Amygdala (tissue), 56 donors: ENCODE data around the gene PSMA4.
"Not testable (repeated sequence)": the region's sequence is repeated elsewhere in the genome, so short reads cannot be mapped to it uniquely, and the experiment has no call there.

Experiments
- DNase-seq, 56 donors: peaks; one replicate each; lab custom pipeline; 2025; lab: John Stamatoyannopoulos, UW

PSMA4 gene

GRCh38 chr15:78550194-78550593 lies 9.9 kb downstream of the PSMA4 start:
- no peak for DNase-seq

- no peak for DNase-seq
Observed at GRCh38 chr15:78550815-78551214, 10.6 kb downstream of the PSMA4 start.

GRCh38 chr15:78551902-78552301 lies 11.7 kb downstream of the PSMA4 start:
- DNase-seq: no peak

DNA sequence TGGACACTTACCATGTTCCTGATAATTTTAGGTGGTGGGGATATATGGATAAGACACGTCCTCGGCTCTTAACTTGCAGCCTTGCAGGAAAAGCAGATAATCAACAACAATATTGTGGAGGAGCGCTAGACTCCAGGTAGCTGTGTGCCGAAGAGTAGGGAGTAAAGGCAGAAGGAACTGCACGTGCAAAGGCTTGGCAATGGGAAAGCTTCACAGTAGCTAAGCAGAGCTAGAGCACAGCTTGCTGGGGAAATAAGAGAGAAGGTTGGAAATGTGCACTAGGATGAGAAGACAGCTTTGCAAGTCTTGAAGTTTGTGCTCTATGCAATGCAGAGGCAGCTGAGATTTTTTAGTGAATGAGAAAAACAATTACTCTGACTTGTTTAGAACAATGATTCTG lies 12.4 kb downstream of the PSMA4 start:
- no peak for DNase-seq

- not testable (repeated sequence) for DNase-seq
Observed at GRCh38 chr15:78560201-78560600, 20.0 kb downstream of the PSMA4 start.

- no peak for DNase-seq
Observed at GRCh38 chr15:78561490-78561889, 21.2 kb downstream of the PSMA4 start.

DNA sequence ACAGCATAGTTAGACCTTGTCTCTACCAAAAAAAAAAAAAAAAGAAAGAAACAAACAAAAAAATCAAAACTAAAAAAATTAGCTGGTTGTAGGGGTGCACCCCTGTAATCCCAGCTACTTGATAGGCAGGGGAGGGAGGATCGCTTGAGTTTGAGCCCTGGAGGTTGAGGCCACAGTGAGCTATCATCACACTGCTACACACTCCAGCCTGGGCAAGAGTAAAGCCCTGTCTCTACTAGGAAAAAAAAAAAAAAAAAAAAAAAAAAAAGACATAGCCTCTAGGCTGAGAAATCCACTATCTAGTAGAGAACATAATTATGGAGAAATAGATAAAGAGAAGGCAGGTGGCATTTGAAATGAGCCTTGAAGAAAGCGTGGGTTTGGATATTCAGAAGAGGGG lies 22.8 kb downstream of the PSMA4 start:
- DNase-seq: no peak

DNA sequence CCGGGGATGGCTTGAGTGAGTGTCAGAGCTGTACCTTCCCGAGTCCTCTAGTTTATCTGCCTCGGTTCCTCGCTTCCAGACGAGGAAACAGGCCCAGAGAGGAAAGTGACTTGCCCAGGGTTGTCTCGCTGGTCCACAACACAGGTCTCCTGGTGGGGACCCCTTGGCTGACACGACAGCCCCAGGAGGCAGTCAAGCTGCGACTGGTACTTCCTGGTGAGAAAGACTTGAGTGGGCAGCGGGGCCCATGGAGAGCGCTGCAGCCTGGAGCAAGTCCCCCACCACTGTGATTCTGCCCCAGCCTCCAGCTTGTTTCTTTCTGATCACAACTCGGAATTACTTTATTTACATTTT lies 24.5 kb downstream of the PSMA4 start:
- DNase-seq: no peak

- DNase-seq: peak in 24 of 56 donors; percentile 3 to 81 (median 12)
Observed at GRCh38 chr15:78565097-78565950, 25.1 kb downstream of the PSMA4 start, which contains the start of gene CHRNA5. TSS of gene CHRNA5 (plus strand) at chr15:78565520. CDS start at chr15:78565720, 200 bp downstream.

GRCh38 chr15:78565951-78566774 lies 25.9 kb downstream of the PSMA4 start:
- no peak for DNase-seq

DNA sequence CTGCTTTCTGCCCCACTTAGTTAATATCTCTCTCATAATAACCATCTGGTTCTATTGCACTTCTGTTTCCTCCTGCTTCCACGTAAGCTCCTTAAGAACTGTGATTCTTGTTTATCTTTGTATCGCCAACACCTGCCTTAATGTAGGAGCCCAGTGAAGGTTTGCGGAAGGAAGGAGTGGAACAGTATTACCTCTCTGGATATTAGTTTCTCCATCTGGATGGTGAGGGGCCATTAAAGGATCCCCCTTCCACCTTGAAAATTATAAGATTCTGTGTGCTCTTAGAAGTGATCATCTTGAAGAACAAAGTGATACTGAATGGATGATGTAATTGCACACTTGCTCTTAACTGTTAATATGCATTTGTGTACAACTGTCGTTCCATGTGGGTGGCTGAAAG lies 27.3 kb downstream of the PSMA4 start:
- no peak for DNase-seq

DNA sequence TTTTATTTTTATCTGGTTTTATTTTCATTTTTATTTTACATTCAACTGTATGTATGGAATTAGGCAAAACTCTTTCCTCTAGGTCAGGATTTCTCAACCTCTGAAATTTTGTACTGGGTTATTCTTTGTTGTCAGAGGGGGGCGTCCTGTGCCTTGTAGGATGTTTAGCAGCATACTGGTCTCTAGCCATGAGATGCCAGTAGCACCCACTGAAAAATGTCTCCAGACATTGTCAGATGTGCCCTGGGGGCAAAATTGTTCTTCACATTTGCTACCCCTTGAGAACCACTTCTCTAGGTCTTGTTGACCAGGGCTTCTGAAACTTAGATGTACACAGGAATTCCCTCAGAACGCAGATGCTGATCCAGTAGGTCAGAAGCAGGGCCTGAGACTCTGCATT lies 30.5 kb downstream of the PSMA4 start:
- no peak for DNase-seq

GRCh38 chr15:78571382-78571781 lies 31.1 kb downstream of the PSMA4 start:
- DNase-seq: no peak

DNA sequence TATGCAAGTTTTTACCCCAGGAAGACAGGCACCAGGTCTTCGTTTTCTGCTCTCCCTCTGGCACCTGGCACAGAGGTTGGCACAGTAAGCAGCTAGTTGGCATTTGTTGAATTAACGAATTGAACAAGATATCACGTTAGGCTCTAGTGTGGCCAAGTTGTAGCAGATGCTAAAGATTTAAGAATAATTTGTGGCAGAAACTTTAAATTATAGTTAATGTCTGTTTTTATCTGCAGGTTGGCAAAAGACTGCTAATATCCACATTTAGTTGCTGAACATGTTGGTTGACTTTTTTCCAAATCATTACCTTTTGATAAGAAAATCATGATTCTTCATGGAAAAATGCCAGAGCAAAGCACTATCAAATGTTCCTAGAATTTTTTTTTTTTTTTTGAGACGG lies 33.2 kb downstream of the PSMA4 start:
- DNase-seq: no peak

DNA sequence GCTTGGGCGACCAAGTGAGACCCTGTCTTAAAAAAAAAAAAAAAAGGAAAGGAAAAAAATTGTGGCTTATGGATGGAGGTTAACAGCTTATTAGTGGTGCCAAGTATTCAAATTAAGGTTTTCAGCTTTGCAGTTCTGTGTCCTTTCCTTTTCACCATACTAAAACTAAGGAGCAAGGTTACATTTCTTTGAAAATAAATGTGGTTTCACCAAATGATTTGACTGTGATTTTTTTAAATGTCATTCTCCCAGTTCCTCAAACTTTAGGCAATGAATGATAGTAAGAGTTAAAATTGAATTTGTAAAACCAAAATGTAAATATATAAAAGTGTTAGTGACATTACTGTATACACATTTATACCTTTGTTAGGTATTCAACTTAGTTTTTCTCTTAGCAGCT lies 34.7 kb downstream of the PSMA4 start:
- no peak for DNase-seq

GRCh38 chr15:78597583-78597982 lies 57.3 kb downstream of the PSMA4 start:
- no peak for DNase-seq

- DNase-seq: no peak
Observed at GRCh38 chr15:78598348-78598747, 58.1 kb downstream of the PSMA4 start.

- DNase-seq: no peak
Observed at GRCh38 chr15:78599189-78599588, 58.9 kb downstream of the PSMA4 start.
